Heart left ventricle (tissue), 16 donors: ENCODE results near the gene NLRC5. TPM values are rescaled to one million over a fixed set of nuclear protein-coding genes. Genes with fewer than 3 reads are reported as not detected.

Experiments
- ATAC-seq, 4 donors: fragments of 200-7000 bp; cut with Tn5 transposase; one replicate each; pipeline ENCODE4 v1.9.1; 2020 to 2022; ENCODE audit warnings: moderate library complexity in 4 of 4, mild to moderate bottlenecking in 3 of 4, moderate number of reproducible peaks in 1 of 4
- DNase-seq, 5 donors: peaks; one replicate each; pipeline ENCODE4 v3.0.0-alpha.2; 2020
- H3K27ac ChIP-seq, 12 donors: fragments of 200-600 bp; sonication (generic) in 4 of 12; one replicate each; pipeline versions ENCODE4 v1.5.0 to v1.8.0; 2016 to 2022; ENCODE audit warnings: mild to moderate bottlenecking in 2 of 12
- H3K27me3 ChIP-seq, 9 donors: fragments of 200-600 bp; sonication (generic) in 2 of 9; one replicate each; pipeline versions ENCODE4 v1.5.1 to v1.8.0; 2016 to 2022; ENCODE audit warnings: mild to moderate bottlenecking in 3 of 9
- H3K36me3 ChIP-seq, 9 donors: fragments of 200-600 bp; sonication (generic) in 2 of 9; one replicate each; pipeline versions ENCODE4 v1.5.0 to v1.8.0; 2018 to 2022; ENCODE audit warnings: mild to moderate bottlenecking in 2 of 9
- H3K4me1 ChIP-seq, 12 donors: fragments of 200-600 bp; sonication (generic) in 4 of 12; one replicate each; pipeline versions ENCODE4 v1.5.0 to v1.8.0; 2016 to 2022; ENCODE audit warnings: mild to moderate bottlenecking in 3 of 12
- H3K4me3 ChIP-seq, 12 donors: fragments of 200-600 bp; sonication (generic) in 4 of 12; one replicate each; pipeline versions ENCODE4 v1.5.0 to v1.8.0; 2017 to 2022; ENCODE audit warnings: mild to moderate bottlenecking in 9 of 12, moderate library complexity in 4 of 12
- H3K9me3 ChIP-seq, 12 donors: fragments of 200-600 bp; sonication (generic) in 4 of 12; one replicate each; pipeline versions ENCODE4 v1.5.0 to v1.8.0; 2016 to 2022; ENCODE audit warnings: mild to moderate bottlenecking in 1 of 12
- CTCF ChIP-seq, 12 donors: fragments of 200-600 bp; sonication (generic) in 4 of 12; IDR thresholded peaks; one replicate each; pipeline versions ENCODE4 v1.5.0 to v1.8.0; 2018 to 2022; ENCODE audit warnings: antibody characterized with exemption in 12 of 12, mild to moderate bottlenecking in 5 of 12
- POLR2A ChIP-seq, 2 donors: fragments of 450-650 bp; IDR thresholded peaks; one replicate each; pipeline ENCODE4 v1.6.1; 2017; ENCODE audit warnings: antibody characterized with exemption in 2 of 2, mild to moderate bottlenecking in 2 of 2, moderate library complexity in 2 of 2
- WGBS, 4 donors: extraction: QIAGEN DNeasy Blood & Tissue Kit in 2 of 4; methylation state at CpG; one replicate each; pipeline versions ENCODE4 v1.1.5 to v1.1.7; 2013 to 2018; 5-methylcytosine and 5-hydroxymethylcytosine counted together
- intact Hi-C, 10 donors: fragments of 100-400 bp; cut with DNase I; formaldehyde crosslinking; loops; one replicate each; pipeline versions ENCODE4 v1.11.1 to v1.14.2; 2022
- polyA plus RNA-seq, 2 donors: library from polyadenylated mRNA; stranded (reverse); fragments of 200-250 nt; gene quantifications; one replicate each; pipeline ENCODE4 v1.2.3, GENCODE V29; 2013
- total RNA-seq, 9 donors: library from RNA; depleted of rRNA in 2 of 9; stranded (reverse); fragments of >200 nt in 2 of 9; fragmentation: NEBNext Ultra II Directional in 3 of 9; extraction: Animal tissue kit (Norgen Biotek cat#: 25700) in 3 of 9; gene quantifications; one replicate each; pipeline versions ENCODE4 v1.1.0 to v1.2.4, GENCODE V29; 2016 to 2023
- donor health status: ischemic (EF 13 %, LVEDD 7.1; RV severe dilation, severe dysfunction).
- donor health status: healthy with polysubstance abuse.
- donor health status: DM: no; HTN: yes; CAD: no.
- donor health status: DM: no; HTN: no; CAD: no.
- donor health status: ischemic (EF 25% LVEDD 6.9; RV normal size, moderate dysfunction).
- donor health status: ischemic (EF 25% LVEDD 5.7; RV mildly dilated, moderate dysfunction).
- donor health status: healthy.
- donor health status: DM: yes; HTN: yes; CAD: no.
- donor health status: ischemic (EF 35%, LVEDD 5.7; RV mildly dilated, moderate dysfunction).
- donor health status: nonischemic (EF 11% LVEDD 7.7; RV severe dilation, severe dysfunction).
- donor health status: DM: yes; HTN: yes; CAD: no.
- donor health status: PGD.
- donor health status: ischemic (EF 29% LVEDD 5.4; RV normal size, mild dysfunction).
- donor health status: nonischemic (EF 23%, LVEDD 6.1; RV moderate dilation, normal function).

NLRC5 gene
- total and polyA plus RNA-seq, 11 donors: 5.8 to 98.6 (median 9.9) TPM

GRCh38 chr16:57112403-57113041 lies 123.2 kb downstream of the NLRC5 start:
- peak overlapping the region in 6 of 12 donors; percentile 6 to 47 (median 32) for H3K27ac ChIP-seq
- DNase-seq (no peak), ATAC-seq (peak in 3 of 4 donors; percentile 13 to 32 (median 13))
- no peak for TF ChIP-seq POLR2A (IDR thresholded peaks at IDR 0.05)
- 45 to 64% (median 57%) methylated on average over 10 of the region's 10 CpGs for WGBS, 4 donors
- H3K27me3 ChIP-seq: no peaks in the 10 kb centered on the region
- H3K4me1 ChIP-seq: peaks cover 0 to 39% (median 16%) of the 10 kb centered on the region in 12 donors
- intact Hi-C loops: no loop called here
- no peak overlapping the region for H3K4me3 ChIP-seq
- peaks cover 0 to 40% (median 12%) of the 10 kb centered on the region in 9 donors for H3K36me3 ChIP-seq
- no peaks in the 10 kb centered on the region for H3K9me3 ChIP-seq

GRCh38 chr16:57113042-57113453 lies 123.7 kb downstream of the NLRC5 start:
- Histone ChIP-seq H3K27me3 (no peaks in the 10 kb centered on the region), H3K4me3 (no peak overlapping the region), H3K4me1 (peaks cover 0 to 38% (median 16%) of the 10 kb centered on the region in 12 donors), H3K9me3 (no peaks in the 10 kb centered on the region), H3K27ac (peak overlapping the region in 4 of 12 donors; percentile 6 to 46 (median 32)), H3K36me3 (peaks cover 0 to 45% (median 14%) of the 10 kb centered on the region in 9 donors)
- WGBS, 4 donors: 91 to 95% (median 92%) methylated on average over 14 of the region's 14 CpGs
- ATAC-seq (no peak), DNase-seq (no peak)
- intact Hi-C loops: no loop called here
- no peak for TF ChIP-seq POLR2A (IDR thresholded peaks at IDR 0.05)
- no peak for TF ChIP-seq CTCF (IDR thresholded peaks at IDR 0.05)

- TF ChIP-seq POLR2A (IDR thresholded peaks at IDR 0.05): no peak
- TF ChIP-seq CTCF (IDR thresholded peaks at IDR 0.05): no peak
- ATAC-seq (no peak), DNase-seq (no peak)
- 93 to 98% (median 94%) methylated on average over 5 of the region's 5 CpGs for WGBS, 4 donors
- intact Hi-C loops: no loop called here
- Histone ChIP-seq H3K4me3 (no peak overlapping the region), H3K27me3 (no peaks in the 10 kb centered on the region), H3K27ac (no peak overlapping the region), H3K4me1 (peaks cover 0 to 36% (median 16%) of the 10 kb centered on the region in 12 donors), H3K9me3 (no peaks in the 10 kb centered on the region), H3K36me3 (peaks cover 0 to 45% (median 14%) of the 10 kb centered on the region in 9 donors)
Measured at GRCh38 chr16:57113664-57114063, 124.3 kb downstream of the NLRC5 start.

- no peak for DNase-seq
- peaks cover 0 to 34% (median 16%) of the 10 kb centered on the region in 12 donors for H3K4me1 ChIP-seq
- TF ChIP-seq CTCF (IDR thresholded peaks at IDR 0.05) (no peak), POLR2A (IDR thresholded peaks at IDR 0.05) (no peak)
- H3K36me3 ChIP-seq: peaks cover 0 to 55% (median 26%) of the 10 kb centered on the region in 9 donors
- no peak overlapping the region for H3K4me3 ChIP-seq
- intact Hi-C loops: no loop called here
- no peaks in the 10 kb centered on the region for H3K27me3 ChIP-seq
- no peak for ATAC-seq
- peak overlapping the region in 3 of 12 donors; percentile 3 to 43 (median 8) for H3K27ac ChIP-seq
- WGBS, 4 donors: 45 to 72% (median 60%) methylated on average over 10 of the region's 10 CpGs
- no peaks in the 10 kb centered on the region for H3K9me3 ChIP-seq
Measured at GRCh38 chr16:57115168-57115513, 125.8 kb downstream of the NLRC5 start.
